Adrenal gland (tissue), 12 donors: ENCODE results near the gene ALCAM. TPM values are rescaled to one million over a fixed set of nuclear protein-coding genes. Genes with fewer than 3 reads are reported as not detected.

Experiments used
- DNase-seq, 7 donors: peaks; one replicate each; pipeline ENCODE4 v3.0.0-alpha.2; 2019 to 2020
- H3K27ac ChIP-seq, 5 donors: fragments of 200-600 bp; sonication (generic) in 4 of 5; 1 replicate in 3 of 5; 2 replicates in 2 of 5; pipeline versions ENCODE4 v1.5.1 to v1.8.0; 2016 to 2020; ENCODE audit warnings: mild to moderate bottlenecking in 1 of 5
- H3K27me3 ChIP-seq: fragments of 200-600 bp; 2 replicates; pipeline ENCODE4 v1.8.0; 2021
- H3K36me3 ChIP-seq, 2 donors: fragments of 200-600 bp; replicated peaks in 1 of 2; 1 replicate in 1 of 2; 2 replicates in 1 of 2; pipeline versions ENCODE4 v1.5.1 to v1.8.0; 2018 to 2022
- H3K4me1 ChIP-seq, 2 donors: fragments of 200-600 bp; replicated peaks in 1 of 2; 1 replicate in 1 of 2; 2 replicates in 1 of 2; pipeline versions ENCODE4 v1.5.1 to v1.8.0; 2018 to 2021
- H3K4me3 ChIP-seq, 4 donors: fragments of 200-600 bp; sonication (generic) in 3 of 4; one replicate each; pipeline ENCODE4 v1.5.1; 2016 to 2018
- H3K9me3 ChIP-seq, 3 donors: fragments of 200-600 bp; sonication (generic) in 1 of 3; replicated peaks in 1 of 3; 1 replicate in 2 of 3; 2 replicates in 1 of 3; pipeline versions ENCODE4 v1.5.1 to v1.8.0; 2016 to 2021
- POLR2A ChIP-seq, 2 donors: fragments of 450-650 bp; IDR thresholded peaks; one replicate each; pipeline ENCODE4 v1.6.1; 2017; ENCODE audit warnings: antibody characterized with exemption in 2 of 2, mild to moderate bottlenecking in 2 of 2, moderate library complexity in 1 of 2
- WGBS, 4 donors: extraction: QIAGEN DNeasy Blood & Tissue Kit in 2 of 4; methylation state at CpG; one replicate each; pipeline versions ENCODE4 v1.1.5 to v1.1.7; 2013 to 2017; 5-methylcytosine and 5-hydroxymethylcytosine counted together
- intact Hi-C, 2 donors: fragments of 100-400 bp; cut with DNase I; formaldehyde crosslinking; loops; one replicate each; pipeline versions ENCODE4 v1.14.1 to v1.15.0; 2022 to 2023
- polyA plus RNA-seq, 3 donors: library from polyadenylated mRNA; stranded (reverse); fragments of 200-250 nt in 2 of 3; fragments of 350-450 nt in 1 of 3; fragmentation: Illumina TruSeq in 1 of 3; extraction: RNeasy Lipid Tissue Mini Kit (QIAGEN cat#74804) in 1 of 3; gene quantifications; one replicate each; pipeline ENCODE4 v1.2.3, GENCODE V29; 2013 to 2014
- total RNA-seq, 9 donors: library from RNA; depleted of rRNA in 4 of 9; stranded (reverse); fragments of >200 nt in 4 of 9; fragments of 120-200 nt in 1 of 9; fragmentation: NEBNext Ultra II Directional in 1 of 9; extraction: Animal tissue kit (Norgen Biotek cat#: 25700) in 1 of 9; gene quantifications; one replicate each; pipeline versions ENCODE4 v1.1.0 to v1.2.4, GENCODE V29; 2013 to 2023
- TF ChIP-seq, protein P1 (sequence below), 6 experiments: fragments of 450-650 bp in 4 of 6; fragments of 200-600 bp in 2 of 6; sonication (generic) in 1 of 6; IDR thresholded peaks; 1 replicate in 5 of 6; 2 replicates in 1 of 6; pipeline versions ENCODE4 v1.5.1 to v1.8.0; 2016 to 2021; ENCODE audit warnings: antibody characterized with exemption in 6 of 6, mild to moderate bottlenecking in 2 of 6, moderate library complexity in 1 of 6
- donor health status: healthy with polysubstance abuse.
- donor health status: Bipolar disorder and iron deficiency.
- donor health status: DM: yes; HTN: yes; CAD: no.
- donor health status: DM: no; HTN: no; CAD: no.
- donor health status: DM: no; HTN: no; CAD: no.
- donor health status: DM: yes; HTN: yes; CAD: no.

Gene ALCAM
- total and polyA plus RNA-seq, 12 donors: 9.1 to 64.1 (median 23.9) TPM

DNA sequence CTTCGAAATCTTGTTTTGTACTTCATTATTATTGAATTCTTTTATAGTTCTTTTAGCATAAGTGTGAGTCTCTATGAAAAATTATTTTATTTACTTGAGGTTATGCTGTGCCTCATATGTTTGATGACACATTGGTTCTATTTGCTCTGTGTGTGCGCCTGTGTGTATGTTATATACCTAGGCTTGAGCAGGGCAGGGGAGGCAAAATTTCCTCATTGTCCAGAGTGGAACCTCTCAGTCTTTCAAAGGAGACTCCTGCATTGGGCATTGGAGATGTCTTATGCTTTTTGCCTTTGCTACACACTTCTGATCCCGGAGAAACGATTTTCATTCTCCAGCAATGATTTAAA is 58.4 kb downstream of the ALCAM start:
- Histone ChIP-seq H3K9me3 (no peaks in the 10 kb centered on the region), H3K27me3 (no peaks in the 10 kb centered on the region), H3K4me1 (no peaks in the 10 kb centered on the region), H3K27ac (no peak overlapping the region), H3K4me3 (no peak overlapping the region), H3K36me3 (no peaks in the 10 kb centered on the region)
- 86 to 89% (median 89%) methylated on average over 4 of the region's 4 CpGs for WGBS, 4 donors
- no peak for DNase-seq
- TF ChIP-seq, protein P1, sequence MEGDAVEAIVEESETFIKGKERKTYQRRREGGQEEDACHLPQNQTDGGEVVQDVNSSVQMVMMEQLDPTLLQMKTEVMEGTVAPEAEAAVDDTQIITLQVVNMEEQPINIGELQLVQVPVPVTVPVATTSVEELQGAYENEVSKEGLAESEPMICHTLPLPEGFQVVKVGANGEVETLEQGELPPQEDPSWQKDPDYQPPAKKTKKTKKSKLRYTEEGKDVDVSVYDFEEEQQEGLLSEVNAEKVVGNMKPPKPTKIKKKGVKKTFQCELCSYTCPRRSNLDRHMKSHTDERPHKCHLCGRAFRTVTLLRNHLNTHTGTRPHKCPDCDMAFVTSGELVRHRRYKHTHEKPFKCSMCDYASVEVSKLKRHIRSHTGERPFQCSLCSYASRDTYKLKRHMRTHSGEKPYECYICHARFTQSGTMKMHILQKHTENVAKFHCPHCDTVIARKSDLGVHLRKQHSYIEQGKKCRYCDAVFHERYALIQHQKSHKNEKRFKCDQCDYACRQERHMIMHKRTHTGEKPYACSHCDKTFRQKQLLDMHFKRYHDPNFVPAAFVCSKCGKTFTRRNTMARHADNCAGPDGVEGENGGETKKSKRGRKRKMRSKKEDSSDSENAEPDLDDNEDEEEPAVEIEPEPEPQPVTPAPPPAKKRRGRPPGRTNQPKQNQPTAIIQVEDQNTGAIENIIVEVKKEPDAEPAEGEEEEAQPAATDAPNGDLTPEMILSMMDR (IDR thresholded peaks at IDR 0.05): no peak
- TF ChIP-seq POLR2A (IDR thresholded peaks at IDR 0.05): no peak
- intact Hi-C loops: no loop called here

DNA sequence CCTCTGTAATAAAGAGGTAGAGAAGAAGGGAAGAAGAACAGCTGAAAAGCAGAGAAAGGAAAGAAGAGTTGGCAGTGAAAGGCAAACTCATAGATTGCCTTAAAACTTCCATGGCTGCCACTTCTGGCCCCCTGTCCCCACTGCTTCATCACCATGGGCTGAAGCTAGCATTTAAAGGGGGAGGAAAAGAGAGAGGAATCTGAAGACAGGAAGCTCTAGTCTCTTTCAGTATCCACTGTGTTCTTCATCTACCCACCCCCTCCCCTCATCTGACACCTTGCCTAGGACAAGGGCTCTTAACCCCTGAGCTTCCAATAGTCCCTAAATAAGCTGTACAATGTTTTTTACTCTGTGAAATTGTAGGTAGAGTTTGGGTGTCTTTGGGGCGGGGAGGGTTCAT is 60.6 kb downstream of the ALCAM start:
- H3K36me3 ChIP-seq: no peaks in the 10 kb centered on the region
- WGBS, 4 donors: 93 to 98% (median 96%) methylated on average over 1 of the region's 1 CpG
- no peak for DNase-seq
- H3K4me1 ChIP-seq: no peaks in the 10 kb centered on the region
- intact Hi-C loops: no loop called here
- no peaks in the 10 kb centered on the region for H3K27me3 ChIP-seq
- no peak overlapping the region for H3K4me3 ChIP-seq
- H3K27ac ChIP-seq: no peak overlapping the region
- TF ChIP-seq, protein P1 (IDR thresholded peaks at IDR 0.05): no peak
- no peak for TF ChIP-seq POLR2A (IDR thresholded peaks at IDR 0.05)
- H3K9me3 ChIP-seq: no peaks in the 10 kb centered on the region

DNA sequence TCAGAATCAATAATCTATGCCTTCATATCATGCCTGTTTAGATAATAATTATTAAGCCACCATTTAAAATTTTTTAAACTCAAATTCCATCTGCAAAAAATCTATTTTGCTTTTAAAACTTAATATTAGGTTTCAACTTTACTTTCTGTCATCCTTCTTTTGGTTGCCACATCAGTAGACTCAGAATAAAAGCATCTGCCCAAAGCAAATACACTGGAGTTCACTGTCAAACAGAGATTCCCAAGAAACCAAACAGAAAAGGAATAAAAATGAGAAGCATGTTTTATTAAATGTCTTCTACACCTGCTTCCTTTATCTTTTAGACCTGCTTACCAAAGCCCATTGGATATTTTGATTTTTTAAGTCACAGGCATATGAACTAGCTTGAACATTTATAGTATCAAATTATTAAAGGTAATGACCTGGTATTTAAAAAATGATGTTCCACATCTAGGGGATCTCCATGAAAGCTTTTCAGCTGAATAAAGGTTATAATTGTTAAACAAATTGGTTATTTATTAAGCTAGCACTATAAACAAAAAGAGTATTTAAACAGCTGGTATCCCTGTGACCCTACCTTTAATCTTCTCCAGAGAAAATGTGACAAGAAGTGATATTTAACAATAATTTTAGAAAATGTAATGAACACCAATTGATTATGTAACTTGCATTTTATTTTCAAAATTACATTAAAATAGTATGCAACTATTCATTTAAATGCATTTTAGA is 62.5 kb downstream of the ALCAM start:
- no peaks in the 10 kb centered on the region for H3K9me3 ChIP-seq
- no peaks in the 10 kb centered on the region for H3K4me1 ChIP-seq
- no peak overlapping the region for H3K4me3 ChIP-seq
- no peak overlapping the region for H3K27ac ChIP-seq
- TF ChIP-seq, protein P1 (IDR thresholded peaks at IDR 0.05): no peak
- no peak for TF ChIP-seq POLR2A (IDR thresholded peaks at IDR 0.05)
- H3K36me3 ChIP-seq: no peaks in the 10 kb centered on the region
- no peaks in the 10 kb centered on the region for H3K27me3 ChIP-seq
- intact Hi-C loops: no loop called here
- no peak for DNase-seq

DNA sequence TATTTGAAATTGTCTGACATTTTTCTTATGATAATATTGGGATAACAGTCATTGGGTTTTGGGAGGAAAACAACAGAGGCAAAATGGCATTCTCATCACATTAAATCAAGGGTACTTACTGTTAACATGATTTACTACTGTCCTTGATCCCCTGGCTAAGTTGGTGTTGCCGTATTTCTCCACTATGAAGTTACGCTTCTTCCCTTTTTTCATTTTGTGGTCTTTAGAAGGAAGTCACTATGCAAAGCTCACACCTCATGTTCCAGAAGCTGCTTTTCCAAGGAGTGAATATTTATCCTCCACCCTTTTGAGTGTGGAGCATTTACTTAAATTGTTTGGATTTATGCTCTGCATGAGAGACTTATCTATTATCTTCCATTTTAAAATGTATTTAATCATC is 63.7 kb downstream of the ALCAM start:
- WGBS, 4 donors: 52 to 69% (median 59%) methylated on average over 2 of the region's 2 CpGs
- Histone ChIP-seq H3K27me3 (no peaks in the 10 kb centered on the region), H3K9me3 (no peaks in the 10 kb centered on the region), H3K36me3 (no peaks in the 10 kb centered on the region), H3K27ac (no peak overlapping the region), H3K4me1 (no peaks in the 10 kb centered on the region), H3K4me3 (no peak overlapping the region)
- TF ChIP-seq POLR2A (IDR thresholded peaks at IDR 0.05): no peak
- TF ChIP-seq, protein P1 (IDR thresholded peaks at IDR 0.05): no peak
- intact Hi-C loops: no loop called here
- DNase-seq: no peak
